Measurements from ENCODE around the gene ARL6IP4.

ARL6IP4 gene

DNA sequence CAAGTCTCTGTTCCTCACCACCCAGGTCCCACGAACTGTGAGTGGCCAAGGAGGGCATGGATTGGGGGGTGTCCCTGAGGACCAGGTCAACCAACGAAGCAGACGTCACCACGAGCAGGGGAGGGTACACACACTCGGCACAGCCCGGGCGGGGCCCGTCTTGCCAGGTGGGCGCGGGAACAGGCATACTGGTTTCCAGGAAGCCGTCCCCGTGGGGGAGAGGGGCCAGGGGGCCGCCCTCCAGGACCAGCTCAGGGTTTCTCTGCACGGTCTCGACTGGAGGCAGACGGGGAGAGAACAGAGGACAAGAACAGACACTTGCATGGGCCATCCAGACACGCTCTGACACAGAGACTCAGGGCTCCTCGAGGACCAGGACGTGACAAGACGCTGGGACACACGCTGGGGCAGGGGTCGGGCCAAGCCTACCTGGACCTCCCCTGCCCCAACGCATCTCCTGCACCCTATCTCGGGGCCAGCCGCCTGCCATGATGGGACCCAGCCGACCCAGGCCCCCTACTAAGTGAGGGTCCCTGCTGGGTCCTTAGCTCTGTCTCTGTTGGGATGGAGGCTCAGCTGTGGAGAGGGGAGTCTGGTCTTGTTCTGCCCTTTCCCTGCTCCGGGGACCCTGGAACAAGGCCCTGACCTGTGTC lies 11.3 kb downstream of the ARL6IP4 start:
- no peak for DNase-seq

DNA sequence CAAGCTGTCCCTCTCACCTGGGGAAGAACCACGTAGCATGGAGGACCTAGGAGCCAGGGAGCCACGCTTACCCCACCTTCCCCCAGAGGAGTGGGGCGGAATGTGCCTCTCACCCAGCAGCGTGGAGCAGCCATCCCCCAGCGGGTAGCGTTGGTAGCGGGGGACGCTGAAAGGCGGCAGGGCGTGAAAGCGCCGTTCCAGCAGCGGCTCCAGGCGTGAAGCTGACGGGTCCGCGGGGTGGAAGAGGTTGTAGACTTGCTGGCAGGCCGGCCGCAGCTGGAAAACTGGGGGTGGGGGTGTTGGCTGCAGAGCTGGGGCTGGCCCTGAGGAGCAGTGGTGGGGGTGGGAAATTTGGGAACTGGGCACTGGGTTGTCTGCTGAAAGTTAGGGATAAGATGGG lies 11.9 kb downstream of the ARL6IP4 start:
- DNase-seq, result no peak

DNA sequence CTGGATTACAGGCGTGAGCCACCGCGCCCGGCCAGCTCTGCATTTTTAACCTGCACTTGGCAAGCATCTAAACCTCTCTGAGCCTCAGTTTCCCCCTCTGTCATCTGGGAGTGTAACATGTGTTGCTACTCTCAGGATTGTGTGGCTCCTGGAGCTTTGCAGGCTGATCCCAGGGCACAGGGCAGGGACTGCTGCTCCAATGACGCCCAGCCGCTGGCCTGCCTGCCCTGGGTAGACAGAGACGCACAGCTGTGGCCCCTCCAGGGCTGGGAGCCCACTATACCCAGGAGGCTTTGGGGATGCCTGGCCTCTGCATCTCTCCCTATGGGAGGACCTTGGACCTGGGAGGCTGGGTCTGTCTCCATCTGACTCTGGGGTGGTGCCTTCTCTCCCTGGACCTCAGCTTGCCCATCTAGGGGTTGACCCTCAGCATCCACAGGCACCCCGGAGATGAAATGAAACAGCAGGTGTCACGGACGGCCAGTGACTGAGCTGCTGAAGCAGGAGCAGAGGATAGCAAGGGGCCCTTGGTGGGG lies 13.7 kb downstream of the ARL6IP4 start:
- no peak for DNase-seq

DNA sequence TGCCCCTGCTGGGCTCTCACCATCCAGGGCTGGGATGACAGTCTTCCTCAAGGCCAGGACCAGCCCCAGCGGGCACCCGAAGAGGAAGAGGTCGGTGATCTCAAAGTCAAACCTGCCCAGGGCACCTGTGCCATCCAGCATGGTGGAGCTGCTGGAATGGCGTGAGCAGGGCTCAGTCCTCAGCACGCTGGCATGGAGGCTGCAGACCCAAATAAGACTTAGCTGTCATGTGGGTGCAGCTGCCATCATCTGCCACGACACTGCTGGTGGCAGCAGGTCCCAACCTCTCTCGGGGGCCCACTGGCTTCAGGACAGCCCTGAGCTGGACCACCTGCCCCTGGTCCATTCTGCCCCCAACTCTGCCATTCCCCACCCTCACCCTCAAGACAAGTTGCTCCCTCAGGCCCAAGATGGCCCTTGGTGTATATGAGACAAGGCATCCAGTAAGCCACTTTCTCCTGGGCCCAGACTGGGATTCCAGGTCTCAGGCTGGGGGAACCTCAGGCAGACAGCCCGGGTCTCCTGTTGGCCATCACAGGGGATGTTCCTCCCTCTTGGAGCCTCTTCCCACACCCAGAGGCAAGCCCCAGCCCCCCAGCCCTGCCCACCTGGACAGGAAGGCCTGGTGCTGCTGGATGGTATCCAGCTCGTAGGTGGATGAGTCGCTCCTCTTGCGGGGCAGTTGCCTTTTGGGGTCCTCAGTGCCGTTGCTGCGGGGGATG lies 14.5 kb downstream of the ARL6IP4 start:
- no peak for DNase-seq

DNA sequence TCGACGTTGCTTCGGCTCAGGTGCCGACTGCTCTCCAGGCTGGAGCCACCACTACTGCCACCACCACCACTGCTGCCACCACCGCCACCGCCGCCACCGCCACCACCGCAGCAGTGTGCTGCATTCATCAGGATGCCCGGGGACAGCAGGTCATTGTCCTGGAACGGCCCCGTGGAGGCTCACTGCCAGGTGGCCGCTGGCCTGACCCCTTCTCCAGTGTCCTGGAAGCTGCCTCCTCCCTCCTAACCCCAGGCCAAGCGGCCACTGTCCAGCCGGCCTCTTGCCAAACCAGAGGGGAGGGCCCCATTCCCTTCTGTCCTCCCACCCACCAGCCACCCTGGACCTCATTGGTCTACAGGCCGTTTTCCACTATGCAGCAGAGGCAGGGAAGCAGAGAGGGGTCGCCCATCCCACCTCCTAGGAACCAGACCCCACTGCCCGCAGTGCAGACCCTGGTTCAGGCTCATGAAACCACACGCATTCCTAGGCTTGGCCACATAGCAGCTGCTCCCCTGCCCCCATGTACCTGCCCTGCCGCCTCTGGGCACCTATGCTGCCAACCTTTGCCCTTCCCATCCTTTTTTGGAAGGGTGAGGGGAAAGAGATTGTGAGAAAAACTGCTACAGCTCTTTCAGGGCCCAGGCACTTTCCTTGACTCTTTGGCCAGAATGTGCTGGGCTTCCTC lies 15.2 kb downstream of the ARL6IP4 start:
- no peak for DNase-seq

DNA sequence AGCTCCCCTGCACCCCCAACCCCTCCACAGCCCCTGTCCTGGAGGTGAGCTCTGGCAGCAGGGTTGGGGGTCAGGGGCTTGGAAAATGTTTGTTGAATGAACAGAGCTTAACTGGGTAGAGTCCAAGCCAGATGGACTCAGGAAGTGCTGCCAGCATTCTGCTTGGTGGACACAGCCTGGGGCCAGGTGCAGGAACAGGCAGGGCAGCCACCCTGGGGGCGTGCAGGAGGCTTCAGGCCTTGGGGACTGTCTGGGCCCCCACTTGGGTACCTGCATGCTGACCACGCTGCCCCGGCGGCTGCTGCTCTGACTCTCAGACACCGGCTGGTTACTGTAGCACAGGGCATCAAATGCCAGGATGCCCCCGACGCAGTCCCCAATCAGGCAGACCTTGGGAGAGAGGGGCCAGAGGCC lies 15.7 kb downstream of the ARL6IP4 start:
- DNase-seq, result no peak

DNA sequence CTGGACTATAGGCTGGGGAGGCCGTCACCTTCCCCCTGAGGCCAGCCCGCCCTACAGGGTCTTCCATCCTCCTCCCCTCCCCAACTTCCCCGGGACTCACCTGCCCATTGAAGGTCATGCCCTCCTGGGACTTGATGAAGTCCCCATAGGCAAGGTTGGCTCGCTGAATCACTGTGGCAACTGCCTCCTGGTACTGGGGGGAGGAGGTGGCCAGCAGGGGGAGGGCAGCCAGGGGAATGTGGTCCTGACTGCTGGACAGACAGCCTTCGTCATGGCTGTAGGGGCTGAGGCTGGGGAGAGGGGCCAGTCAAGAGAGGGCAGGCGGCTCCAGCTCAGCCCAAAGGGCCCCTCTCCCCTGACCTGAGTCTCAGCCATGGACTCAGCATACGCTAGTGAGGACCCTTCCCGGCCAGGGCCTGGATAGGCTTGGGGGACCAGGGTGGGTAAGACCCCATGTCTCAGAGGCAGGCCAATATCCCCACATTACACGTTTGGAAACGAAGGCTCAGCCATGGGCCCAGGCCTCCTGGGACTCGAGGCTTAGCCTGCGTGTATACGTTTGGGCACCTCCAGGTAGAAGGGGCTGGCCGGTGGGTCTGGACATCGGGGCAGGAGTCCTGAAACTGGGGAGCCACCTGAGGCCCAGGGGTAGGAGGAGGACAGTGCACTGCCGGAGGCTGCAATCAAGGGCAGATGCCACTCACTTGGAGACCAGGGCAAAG lies 16.3 kb downstream of the ARL6IP4 start:
- no peak for DNase-seq

DNA sequence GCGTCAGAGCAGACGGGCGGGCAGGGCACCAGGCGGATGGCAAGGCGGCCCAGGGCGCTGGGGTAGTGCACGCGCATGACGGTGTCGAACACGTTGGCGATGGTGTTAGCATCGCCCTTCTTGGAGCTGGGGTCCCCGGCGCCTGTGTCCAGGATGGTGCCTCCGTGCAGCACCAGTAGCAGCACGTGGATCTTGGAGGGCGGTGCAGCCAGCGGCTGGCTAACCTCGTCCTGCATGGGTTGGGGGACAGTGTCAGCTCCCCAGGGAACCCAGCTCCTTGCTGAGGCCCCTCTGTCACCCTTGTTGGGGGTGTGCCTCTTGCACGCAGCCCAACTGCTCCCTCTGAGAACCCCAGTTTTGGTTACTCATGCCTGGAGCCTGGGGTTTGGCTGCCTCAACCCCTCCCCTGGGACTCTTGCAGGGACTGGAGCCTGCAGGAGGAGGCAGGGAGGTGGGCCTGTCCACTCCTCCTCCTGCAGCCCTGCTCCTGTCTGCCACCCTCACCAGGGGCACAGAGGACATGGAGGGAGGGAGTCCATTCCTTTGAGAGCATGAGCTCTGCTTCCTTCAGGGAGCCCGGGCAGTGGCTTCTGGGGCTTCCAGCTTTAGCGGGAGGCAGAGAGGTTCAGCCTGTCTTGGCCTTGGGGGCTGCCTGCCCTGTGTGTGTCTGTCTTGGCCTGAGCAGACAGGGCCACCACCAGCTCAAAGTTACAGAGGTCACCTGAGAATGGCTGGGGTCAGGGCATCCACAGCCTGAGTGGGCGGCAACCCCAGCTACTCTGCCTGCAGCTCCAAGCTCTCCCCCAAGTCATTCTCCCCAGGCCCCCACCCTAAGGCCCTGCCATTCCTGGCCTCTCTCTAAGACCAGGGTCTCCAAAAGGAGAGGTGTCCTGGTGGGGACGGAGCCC lies 17.1 kb downstream of the ARL6IP4 start:
- DNase-seq, result no peak

DNA sequence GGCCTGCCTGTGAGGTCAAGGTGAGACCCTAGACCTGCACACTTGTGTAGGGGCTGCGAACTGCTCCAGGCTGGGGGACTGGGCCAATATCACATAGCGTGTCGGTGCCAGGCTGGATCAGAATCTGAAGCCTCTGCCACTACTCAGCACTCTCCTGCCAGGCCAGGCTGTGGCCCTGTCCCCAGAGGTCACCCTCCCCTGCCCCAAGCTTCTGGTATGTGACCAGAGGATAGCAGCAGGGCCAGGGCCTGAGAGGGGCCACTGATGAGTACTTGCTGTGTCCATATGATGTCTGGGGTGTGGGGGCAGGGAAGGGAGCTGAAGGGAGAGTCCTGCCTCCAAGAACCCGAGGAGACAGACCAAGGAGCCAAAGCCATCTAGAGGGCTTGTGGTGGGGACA lies 17.8 kb downstream of the ARL6IP4 start:
- no peak for DNase-seq

DNA sequence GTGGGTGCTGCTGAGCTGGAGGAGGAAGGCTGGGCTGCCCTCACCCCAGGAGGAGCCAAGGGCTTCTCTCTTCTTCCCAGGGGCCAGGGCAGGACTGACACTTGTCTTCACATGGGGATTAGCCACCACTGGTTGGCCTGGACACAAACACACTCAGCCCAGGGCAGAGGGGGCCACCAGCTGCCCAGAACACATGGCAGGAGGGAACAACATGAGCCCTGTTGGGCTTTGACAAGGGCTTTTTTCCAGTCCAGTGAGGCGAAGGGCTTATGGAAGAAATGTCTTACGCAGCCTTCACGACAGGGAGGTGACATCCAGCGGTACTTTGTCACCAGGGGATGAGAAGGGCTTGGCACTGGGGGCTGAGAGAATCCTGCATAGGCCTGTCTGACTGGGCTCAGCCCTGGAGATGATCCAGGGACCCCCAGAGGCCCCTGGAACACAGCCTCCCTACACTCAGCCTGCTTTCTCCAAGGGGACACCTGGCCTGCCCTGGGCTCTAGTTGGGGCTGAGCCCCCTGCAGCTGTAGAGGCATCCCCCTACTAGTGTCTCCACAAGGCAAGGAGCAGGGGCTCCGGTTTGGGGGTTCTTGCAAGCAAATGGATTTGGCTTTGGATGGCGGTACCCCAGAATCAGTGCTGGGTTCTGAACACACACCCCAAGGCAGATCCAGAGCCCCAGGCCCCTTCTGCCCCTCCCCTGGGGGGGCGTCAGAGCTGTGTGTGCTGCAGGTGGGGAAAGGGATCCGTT lies 18.9 kb downstream of the ARL6IP4 start:
- no peak for DNase-seq

DNA sequence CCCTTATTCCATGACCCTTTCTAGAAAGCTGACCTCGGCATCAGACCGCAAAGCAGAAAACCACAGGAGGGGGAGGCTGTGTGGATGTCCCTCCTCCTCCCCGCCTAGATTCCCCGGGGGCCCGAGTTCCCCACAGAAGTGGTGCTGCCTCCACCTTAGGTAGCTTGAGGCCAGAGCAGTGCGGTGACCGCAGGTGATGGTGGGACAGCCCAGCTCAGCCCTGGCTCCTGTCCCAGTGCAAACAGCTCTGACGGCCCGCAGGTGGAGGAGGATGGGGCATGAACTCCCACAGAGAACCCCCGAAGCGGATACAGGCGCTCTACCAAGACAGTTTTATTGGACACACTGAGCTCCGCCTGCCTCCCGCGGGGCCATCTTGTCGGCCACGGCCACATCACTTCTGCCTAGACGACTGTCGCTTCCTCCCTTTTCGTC lies 19.5 kb downstream of the ARL6IP4 start:
- DNase-seq, result no peak

DNA sequence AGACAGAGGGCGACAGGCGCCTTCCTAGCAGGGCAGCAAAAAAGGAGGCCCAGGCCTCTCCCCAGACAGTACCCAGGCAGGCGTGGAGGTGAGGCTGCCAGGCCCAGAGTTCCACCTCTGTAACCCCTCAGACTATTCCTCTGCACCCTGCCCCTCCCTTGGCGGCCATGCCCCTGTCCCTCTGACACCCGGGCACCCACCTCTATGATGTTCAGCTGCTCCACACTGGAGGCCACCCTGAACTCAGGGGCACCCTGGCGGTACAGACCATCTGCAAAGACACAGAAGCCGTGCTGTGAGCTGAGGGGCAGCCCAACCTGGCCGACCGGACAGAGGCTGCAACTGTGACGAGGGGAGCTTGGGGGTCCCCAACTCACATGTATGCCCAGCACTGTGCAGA lies 20.1 kb downstream of the ARL6IP4 start:
- no peak for DNase-seq

DNA sequence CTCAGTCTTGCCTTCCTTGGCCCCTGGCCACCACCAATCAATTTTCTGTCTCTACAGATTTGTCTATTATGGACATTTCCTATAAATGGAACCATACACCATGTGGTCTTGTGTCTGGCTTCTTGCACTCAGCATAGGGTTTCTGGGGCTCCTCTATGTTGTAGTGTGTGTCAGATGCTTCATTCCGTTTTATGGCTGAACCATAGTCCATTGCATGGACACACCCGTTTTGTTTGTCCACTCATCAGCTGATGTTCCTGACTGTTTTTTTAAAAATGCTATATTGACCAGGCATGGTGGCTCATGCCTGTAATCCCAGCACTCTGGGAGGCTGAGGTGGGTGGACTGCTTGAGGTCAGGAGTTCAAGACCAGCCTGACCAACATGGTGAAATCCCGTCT lies 21.0 kb downstream of the ARL6IP4 start:
- no peak for DNase-seq

DNA sequence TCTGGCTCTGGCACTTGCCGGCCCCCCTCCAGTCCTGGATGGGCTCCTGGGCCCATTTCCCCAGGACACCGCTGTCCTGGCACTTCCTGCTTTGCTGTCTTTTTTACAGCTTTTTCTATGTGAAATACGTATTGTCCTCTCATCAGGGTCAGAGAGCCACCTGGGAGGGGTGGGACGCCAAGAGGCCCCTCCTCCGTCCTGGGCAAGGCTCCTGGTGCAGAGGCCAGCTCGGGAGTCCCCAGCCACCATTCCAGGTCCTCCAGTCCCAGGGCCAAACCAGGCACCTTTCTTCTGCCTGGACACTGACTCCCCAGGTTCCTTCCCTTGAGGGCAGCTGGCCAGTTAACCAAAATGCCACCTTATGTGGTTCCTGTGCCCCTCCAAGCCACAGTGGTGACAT lies 22.8 kb downstream of the ARL6IP4 start:
- no peak for DNase-seq

DNA sequence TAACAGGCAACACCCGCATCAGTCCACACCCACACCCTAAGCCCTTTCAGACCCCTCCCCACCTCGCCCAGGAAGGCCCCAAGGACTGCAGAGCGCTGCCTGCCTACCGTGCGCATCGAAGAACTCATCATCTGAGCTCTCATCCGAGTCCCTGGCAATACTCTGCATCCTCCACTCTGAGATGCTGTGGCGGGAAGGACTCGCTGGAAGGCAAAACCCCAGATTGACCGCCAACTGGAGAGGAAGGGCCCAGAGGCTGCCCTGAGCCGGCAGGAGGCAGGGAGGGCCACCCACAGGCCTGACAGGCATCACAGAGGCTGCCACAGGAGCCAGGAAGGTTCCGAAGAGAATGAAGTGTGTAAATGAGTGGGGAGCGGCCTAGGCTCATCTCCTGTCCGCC lies 23.8 kb downstream of the ARL6IP4 start:
- DNase-seq, result no peak

DNA sequence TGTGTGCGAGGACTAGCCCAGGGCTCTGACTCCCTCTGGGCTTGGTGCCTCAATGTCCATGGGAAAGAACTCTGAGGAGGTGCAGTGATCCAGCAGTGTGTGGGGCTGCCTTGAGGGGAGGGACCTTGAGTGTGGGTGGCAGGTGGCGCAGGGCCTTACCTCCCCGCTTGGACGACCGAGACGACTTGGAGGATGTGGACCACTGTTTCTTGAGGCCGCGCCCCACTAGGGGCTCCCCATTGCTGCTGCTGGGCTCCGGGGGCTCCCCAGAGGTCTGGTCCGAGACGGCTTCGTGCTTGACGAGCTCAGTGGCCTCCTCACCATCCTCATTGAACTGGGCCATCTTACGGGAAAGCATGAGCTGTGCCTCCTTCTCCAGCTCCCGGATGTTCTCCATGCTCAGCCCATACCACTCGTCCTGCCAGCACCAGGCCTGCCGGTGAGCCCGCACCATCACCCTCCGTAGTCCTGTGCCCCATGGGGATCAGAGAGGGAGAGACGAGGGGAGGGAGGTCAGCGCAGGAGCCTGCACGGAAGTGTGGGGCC lies 24.7 kb downstream of the ARL6IP4 start:
- no peak for DNase-seq

DNA sequence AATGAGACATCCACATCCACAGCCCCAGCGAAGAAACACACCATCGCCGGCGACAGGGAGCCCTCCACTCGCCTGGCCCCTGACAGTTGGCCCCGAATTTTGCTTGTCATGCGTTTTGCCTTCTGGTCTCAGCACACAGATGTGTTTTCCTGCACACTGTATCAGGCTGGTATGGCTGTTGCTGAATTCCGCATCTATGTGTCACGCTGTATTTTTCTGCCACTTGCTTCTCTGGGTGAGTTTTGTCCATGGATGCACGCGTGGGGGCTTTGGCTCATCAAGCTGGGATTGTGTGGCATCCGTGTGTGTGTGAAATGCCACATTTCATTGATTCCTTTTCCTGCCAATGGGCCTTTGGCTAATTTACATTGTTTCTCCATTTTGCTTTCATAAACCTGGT lies 26.5 kb downstream of the ARL6IP4 start:
- DNase-seq, result no peak

DNA sequence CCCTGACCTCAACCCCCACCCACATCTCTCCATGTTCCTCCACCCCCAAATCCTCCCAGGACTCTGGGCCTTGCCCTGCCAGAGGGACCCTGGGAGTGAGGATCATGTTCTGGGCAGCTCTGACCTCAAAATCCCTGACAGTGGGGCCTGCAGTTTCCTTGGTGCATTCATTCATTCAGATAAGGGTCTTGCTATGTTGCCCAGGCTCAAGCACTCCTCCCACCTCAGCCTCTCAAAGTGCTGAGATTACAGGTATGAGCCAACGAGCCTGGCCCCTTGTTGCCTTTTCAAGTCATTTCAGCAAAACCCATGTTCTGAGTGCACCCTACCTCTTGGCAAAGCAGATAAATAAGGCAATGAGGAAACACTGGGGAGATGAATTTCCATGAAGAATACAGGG lies 29.6 kb downstream of the ARL6IP4 start:
- no peak for DNase-seq

DNA sequence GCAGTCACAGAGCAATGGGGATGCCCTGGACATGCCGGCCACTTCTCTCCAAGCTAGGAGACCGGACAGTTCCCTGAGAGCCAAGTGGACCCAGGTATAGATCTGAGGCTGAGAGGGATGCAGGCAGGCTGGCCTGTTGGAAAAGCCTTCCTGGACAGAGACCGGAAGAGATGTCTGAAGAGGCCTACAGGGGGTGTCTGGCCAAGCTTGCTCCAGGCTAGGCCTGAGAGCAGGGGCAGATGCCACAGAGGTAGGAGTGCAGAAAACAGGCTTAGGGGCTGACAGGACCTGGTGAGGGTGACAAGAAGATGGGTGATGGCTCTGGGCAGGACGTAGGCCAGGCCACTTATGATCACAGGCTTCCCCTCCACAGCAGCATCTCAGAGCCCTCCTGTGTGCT lies 30.2 kb downstream of the ARL6IP4 start:
- no peak for DNase-seq

DNA sequence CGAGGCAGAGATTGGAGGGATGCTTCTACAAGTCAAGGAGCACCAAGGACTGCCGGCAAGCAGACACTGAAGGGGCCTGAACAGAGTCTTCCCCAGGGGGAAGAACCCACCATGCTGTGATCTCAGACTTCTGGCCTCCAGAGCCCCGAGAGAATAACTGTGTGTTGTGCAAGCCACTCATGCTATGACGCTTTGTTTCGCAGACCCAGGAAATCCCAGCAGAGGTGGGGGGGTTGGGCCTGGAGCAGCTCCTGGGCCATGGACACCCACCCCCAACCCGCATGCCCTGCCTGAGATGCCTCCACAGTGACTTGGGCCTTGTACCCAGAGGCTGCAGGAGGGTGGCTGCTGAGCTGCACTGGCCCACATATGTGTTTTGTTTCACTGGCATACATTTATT lies 31.2 kb downstream of the ARL6IP4 start:
- DNase-seq, result no peak
